Spleen (tissue), 11 donors: ENCODE data around the gene NPTX1. TPM values are rescaled to one million over a fixed set of nuclear protein-coding genes. Genes with fewer than 3 reads are reported as not detected.

Experiments
- DNase-seq: peaks from one replicate; pipeline ENCODE4 v3.0.0-alpha.2; 2020
- H3K27ac ChIP-seq, 8 donors: fragments of 200-600 bp; sonication (generic) in 7 of 8; 1 replicate in 4 of 8; 2 replicates in 4 of 8; pipeline versions ENCODE4 v1.5.0 to v1.8.0; 2016 to 2021; ENCODE audit warnings: inconsistent platforms in 4 of 8, mild to moderate bottlenecking in 4 of 8, moderate library complexity in 1 of 8
- H3K27me3 ChIP-seq, 7 donors: fragments of 200-600 bp; sonication (generic) in 6 of 7; replicated peaks in 1 of 7; 1 replicate in 4 of 7; 2 replicates in 3 of 7; pipeline versions ENCODE4 v1.5.0 to v1.8.0; 2016 to 2021; ENCODE audit warnings: inconsistent platforms in 3 of 7, mild to moderate bottlenecking in 1 of 7
- H3K36me3 ChIP-seq, 6 donors: fragments of 200-600 bp; sonication (generic) in 5 of 6; 1 replicate in 4 of 6; 2 replicates in 2 of 6; pipeline versions ENCODE4 v1.5.0 to v1.8.0; 2016 to 2021; ENCODE audit warnings: inconsistent platforms in 2 of 6
- H3K4me1 ChIP-seq, 6 donors: fragments of 200-600 bp; sonication (generic) in 5 of 6; 1 replicate in 3 of 6; 2 replicates in 3 of 6; pipeline versions ENCODE4 v1.5.0 to v1.8.0; 2016 to 2021; ENCODE audit warnings: inconsistent platforms in 3 of 6
- H3K4me3 ChIP-seq, 8 donors: fragments of 200-600 bp; sonication (generic) in 7 of 8; 1 replicate in 4 of 8; 2 replicates in 4 of 8; pipeline versions ENCODE4 v1.5.0 to v1.8.0; 2016 to 2021; ENCODE audit warnings: inconsistent platforms in 4 of 8, mild to moderate bottlenecking in 4 of 8, moderate library complexity in 2 of 8
- H3K9me3 ChIP-seq, 8 donors: fragments of 200-600 bp; sonication (generic) in 7 of 8; 1 replicate in 4 of 8; 2 replicates in 4 of 8; pipeline versions ENCODE4 v1.5.0 to v1.8.0; 2016 to 2021; ENCODE audit warnings: inconsistent platforms in 4 of 8
- POLR2A ChIP-seq, 3 donors: fragments of 450-650 bp; IDR thresholded peaks; one replicate each; pipeline ENCODE4 v1.5.1; 2017; ENCODE audit warnings: antibody characterized with exemption in 3 of 3, mild to moderate bottlenecking in 1 of 3
- POLR2AphosphoS5 ChIP-seq, 3 donors: sonication (generic); formaldehyde crosslinking; IDR thresholded peaks; one replicate each; pipeline ENCODE4 v1.5.1; 2017; ENCODE audit warnings: antibody characterized with exemption in 3 of 3
- WGBS, 5 donors: extraction: QIAGEN DNeasy Blood & Tissue Kit in 3 of 5; methylation state at CpG; one replicate each; pipeline versions ENCODE4 v1.1.5 to v1.1.7; 2013 to 2018; 5-methylcytosine and 5-hydroxymethylcytosine counted together
- intact Hi-C: fragments of 100-400 bp; cut with DNase I; formaldehyde crosslinking; loops from one replicate; pipeline ENCODE4 v1.15.0; 2023; ENCODE audit warnings: low total_unique reads
- polyA plus RNA-seq, 3 donors: library from polyadenylated mRNA; stranded (reverse); fragments of 200-250 nt; gene quantifications; one replicate each; pipeline ENCODE4 v1.2.1, GENCODE V29; 2013
- total RNA-seq, 7 donors: library from RNA; depleted of rRNA in 3 of 7; stranded (reverse); fragments of >200 nt in 3 of 7; fragmentation: NEBNext Ultra II Directional in 4 of 7; extraction: Animal tissue kit (Norgen Biotek cat#: 25700) in 4 of 7; gene quantifications; one replicate each; pipeline versions ENCODE4 v1.1.0 to v1.2.1, GENCODE V29; 2016 to 2021
- TF ChIP-seq, protein P1 (sequence below), 11 experiments: fragments of 200-600 bp in 7 of 11; fragments of 450-650 bp in 4 of 11; sonication (generic) in 4 of 11; IDR thresholded peaks in 8 of 11; conservative IDR thresholded peaks in 3 of 11; 1 replicate in 7 of 11; 2 replicates in 4 of 11; pipeline versions ENCODE4 v1.4.0 to v1.8.0; 2016 to 2021; ENCODE audit warnings: antibody characterized with exemption in 11 of 11, inconsistent platforms in 4 of 11, mild to moderate bottlenecking in 1 of 11
- donor health status: healthy with polysubstance abuse.
- donor health status: DM: no; HTN: no; CAD: no; lungs with moderate emphysema.
- donor health status: DM: no; HTN: no; CAD: no.
- donor health status: Bipolar disorder and iron deficiency.
- donor health status: healthy.
- donor health status: DM: no; HTN: no; CAD: no.
- donor health status: DM: yes; HTN: yes; CAD: no.

The NPTX1 gene
- total and polyA plus RNA-seq, 10 donors, result 0.04 to 14.0 (median 3.6) TPM

DNA sequence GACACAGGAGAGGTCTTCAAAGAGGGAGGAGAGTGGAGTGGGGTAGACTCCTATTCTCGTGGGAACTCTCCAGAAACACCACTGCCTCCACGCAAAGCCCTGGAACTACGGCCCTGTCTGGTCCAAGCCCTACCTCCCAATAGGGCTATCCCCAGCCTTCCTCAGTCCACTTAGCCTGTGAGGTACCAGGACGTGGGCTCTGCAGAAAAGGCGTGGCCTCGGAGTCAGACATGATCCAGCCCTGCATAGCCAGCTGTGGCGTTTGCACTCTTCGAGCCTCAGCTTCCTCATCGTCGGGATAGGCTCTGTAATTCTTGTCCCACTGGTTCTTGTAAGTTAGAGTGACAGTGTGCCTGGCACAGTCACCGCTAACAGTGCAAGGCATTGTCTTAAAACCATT, 47.6 kb downstream of the NPTX1 start:
- peaks cover 0 to 29% (median 3%) of the 10 kb centered on the region in 6 donors for H3K36me3 ChIP-seq
- H3K4me3 ChIP-seq, result no peak overlapping the region
- peak; percentile 49 for DNase-seq
- WGBS, 5 donors, result 87 to 93% (median 90%) methylated on average over 11 of the region's 11 CpGs
- no peaks in the 10 kb centered on the region for H3K27me3 ChIP-seq
- intact Hi-C loops, result loop anchor here (5.0 to 10.0 kb wide), 2 partner anchors 146 to 549 kb away; no protein-coding TSS in a partner anchor
- H3K27ac ChIP-seq, result no peak overlapping the region
- H3K4me1 ChIP-seq, result peaks cover 7 to 46% (median 27%) of the 10 kb centered on the region in 6 donors
- TF ChIP-seq POLR2AphosphoS5 (IDR thresholded peaks at IDR 0.05), result no peak
- H3K9me3 ChIP-seq, result no peaks in the 10 kb centered on the region

DNA sequence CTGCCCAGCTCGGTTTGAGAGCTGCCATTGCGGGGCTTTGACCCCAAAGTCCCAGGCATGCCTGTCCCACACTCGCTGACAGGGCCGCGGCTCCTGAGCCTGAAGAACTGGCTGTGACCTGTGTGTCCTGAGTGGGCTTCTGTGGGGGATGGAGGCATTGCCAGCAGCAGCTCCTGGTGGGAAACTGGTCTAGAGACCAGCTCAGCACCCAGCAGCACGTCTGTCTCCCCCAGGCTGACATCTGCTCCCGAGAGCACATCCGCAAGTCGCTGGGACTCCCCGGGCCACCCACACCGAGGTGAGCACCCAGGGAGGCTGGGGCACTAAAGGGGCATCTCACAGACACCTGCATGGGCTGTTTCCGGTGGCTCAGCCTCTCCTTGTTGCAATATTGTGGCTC, 48.0 kb downstream of the NPTX1 start:
- H3K36me3 ChIP-seq, result peaks cover 0 to 29% (median 3%) of the 10 kb centered on the region in 6 donors
- no peaks in the 10 kb centered on the region for H3K9me3 ChIP-seq
- no peaks in the 10 kb centered on the region for H3K27me3 ChIP-seq
- intact Hi-C loops, result loop anchor here (5.0 to 10.0 kb wide), 2 partner anchors 146 to 549 kb away; no protein-coding TSS in a partner anchor
- H3K4me3 ChIP-seq, result no peak overlapping the region
- DNase-seq, result peak; percentile 72
- WGBS, 5 donors, result 89 to 100% (median 90%) methylated on average over 2 to 12 of the region's 12 CpGs
- H3K27ac ChIP-seq, result no peak overlapping the region
- no peak for TF ChIP-seq POLR2AphosphoS5 (IDR thresholded peaks at IDR 0.05)
- TF ChIP-seq POLR2A (IDR thresholded peaks at IDR 0.05), result no peak
- TF ChIP-seq, protein P1, sequence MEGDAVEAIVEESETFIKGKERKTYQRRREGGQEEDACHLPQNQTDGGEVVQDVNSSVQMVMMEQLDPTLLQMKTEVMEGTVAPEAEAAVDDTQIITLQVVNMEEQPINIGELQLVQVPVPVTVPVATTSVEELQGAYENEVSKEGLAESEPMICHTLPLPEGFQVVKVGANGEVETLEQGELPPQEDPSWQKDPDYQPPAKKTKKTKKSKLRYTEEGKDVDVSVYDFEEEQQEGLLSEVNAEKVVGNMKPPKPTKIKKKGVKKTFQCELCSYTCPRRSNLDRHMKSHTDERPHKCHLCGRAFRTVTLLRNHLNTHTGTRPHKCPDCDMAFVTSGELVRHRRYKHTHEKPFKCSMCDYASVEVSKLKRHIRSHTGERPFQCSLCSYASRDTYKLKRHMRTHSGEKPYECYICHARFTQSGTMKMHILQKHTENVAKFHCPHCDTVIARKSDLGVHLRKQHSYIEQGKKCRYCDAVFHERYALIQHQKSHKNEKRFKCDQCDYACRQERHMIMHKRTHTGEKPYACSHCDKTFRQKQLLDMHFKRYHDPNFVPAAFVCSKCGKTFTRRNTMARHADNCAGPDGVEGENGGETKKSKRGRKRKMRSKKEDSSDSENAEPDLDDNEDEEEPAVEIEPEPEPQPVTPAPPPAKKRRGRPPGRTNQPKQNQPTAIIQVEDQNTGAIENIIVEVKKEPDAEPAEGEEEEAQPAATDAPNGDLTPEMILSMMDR (IDR thresholded peaks at IDR 0.05 in 8 of 11, conservative IDR thresholded peaks at IDR 0.05 in 3 of 11), result no peak
- H3K4me1 ChIP-seq, result peaks cover 7 to 51% (median 29%) of the 10 kb centered on the region in 6 donors

DNA sequence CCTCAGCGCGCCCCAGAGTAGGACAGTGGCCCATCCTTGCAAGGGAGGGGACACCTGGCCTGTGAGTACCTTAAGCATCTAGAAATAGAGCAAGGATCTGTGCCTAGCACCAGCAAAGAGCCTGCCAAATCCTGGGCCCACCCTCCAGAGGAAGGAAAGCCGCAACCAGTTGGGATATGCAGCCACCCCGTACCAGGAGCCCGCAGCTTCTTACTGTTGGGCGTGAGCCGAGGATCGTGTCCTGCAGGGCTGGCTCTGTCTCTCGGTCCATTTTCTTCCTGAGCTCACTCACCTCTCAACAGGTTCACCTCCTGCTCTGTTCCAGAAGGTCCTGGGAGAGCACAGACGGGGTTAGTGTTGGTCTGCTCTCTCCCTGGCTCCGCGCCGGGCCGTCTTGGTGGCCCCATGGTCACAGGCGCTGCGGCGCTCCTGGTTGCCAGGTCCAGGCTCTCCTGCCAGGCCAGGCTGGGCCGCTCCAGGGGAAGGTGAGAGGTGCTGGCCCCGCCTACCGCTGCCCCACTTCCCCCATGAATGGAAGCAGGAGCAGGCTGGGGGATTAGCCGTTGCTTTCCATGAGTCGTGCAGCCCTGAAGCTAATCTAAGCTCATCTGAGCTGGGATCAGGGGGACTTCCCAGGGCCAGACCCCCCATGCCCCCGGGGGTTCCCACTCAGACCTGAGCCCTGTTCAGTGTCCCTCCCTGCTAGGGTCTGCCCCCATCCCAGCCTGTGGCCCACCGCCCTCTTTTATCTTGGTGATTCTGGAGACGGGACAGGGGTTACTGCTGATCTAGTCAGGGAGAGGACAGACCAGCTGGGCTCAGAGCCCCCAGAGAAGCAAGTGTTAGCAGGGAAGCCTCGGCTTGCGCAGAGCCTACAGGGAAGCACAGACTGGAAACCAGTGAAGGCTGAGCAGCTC, 48.8 kb downstream of the NPTX1 start:
- WGBS, 5 donors, result 86 to 91% (median 89%) methylated on average over 21 to 27 of the region's 27 CpGs

DNA sequence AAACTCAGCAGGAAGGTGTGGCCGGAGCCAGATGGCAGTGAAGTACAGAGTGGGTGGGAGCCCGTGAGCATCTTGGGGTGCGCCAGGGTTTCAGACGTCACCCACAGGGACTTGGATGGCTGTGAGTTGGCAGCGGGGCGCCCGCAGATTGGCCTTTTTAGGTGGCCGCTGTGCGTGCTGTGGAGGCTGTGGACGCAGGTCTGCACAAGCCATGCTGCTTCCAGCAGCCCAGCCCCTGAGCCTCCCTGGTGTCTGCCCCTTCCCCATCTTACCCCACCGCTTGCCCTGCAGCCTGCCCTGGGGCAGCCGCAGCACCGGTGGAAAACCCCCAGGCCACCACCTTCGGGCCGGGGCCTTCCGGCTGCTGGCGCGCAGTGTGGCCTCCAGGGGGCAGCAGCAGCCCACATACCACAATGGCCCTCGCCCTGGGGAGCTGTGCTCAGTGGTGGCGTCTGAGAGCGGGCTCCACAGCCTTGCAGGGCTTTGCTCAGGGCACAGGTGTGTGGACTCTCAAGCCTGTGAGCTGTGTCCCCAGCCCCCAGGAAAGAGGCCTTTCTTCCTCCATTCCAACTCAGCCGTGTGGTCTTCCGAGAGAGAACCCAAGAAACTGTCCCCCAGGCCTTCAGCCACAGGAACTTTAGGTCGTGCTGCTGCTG, 49.6 kb downstream of the NPTX1 start:
- peak; percentile 95 for DNase-seq
- H3K4me1 ChIP-seq, result peaks cover 7 to 58% (median 31%) of the 10 kb centered on the region in 6 donors
- H3K27ac ChIP-seq, result no peak overlapping the region
- no peak for TF ChIP-seq POLR2A (IDR thresholded peaks at IDR 0.05)
- peak; percentile 60 to 79 (median 69) for TF ChIP-seq POLR2AphosphoS5 (IDR thresholded peaks at IDR 0.05)
- TF ChIP-seq, protein P1 (IDR thresholded peaks at IDR 0.05 in 8 of 11, conservative IDR thresholded peaks at IDR 0.05 in 3 of 11), result peak; percentile 97 to 100 (median 99)
- H3K4me3 ChIP-seq, result no peak overlapping the region
- H3K9me3 ChIP-seq, result no peaks in the 10 kb centered on the region
- H3K36me3 ChIP-seq, result peaks cover 0 to 29% (median 3%) of the 10 kb centered on the region in 6 donors
- intact Hi-C loops, result loop anchor here (5.0 to 10.0 kb wide), 2 partner anchors 148 to 551 kb away; no protein-coding TSS in a partner anchor
- H3K27me3 ChIP-seq, result no peaks in the 10 kb centered on the region
- 35 to 43% (median 40%) methylated on average over 21 to 24 of the region's 24 CpGs for WGBS, 5 donors

More for the DNA sequence above, 48.8 kb downstream of the NPTX1 start:
- Histone ChIP-seq H3K9me3 (no peaks in the 10 kb centered on the region), H3K4me3 (no peak overlapping the region), H3K4me1 (peaks cover 7 to 54% (median 31%) of the 10 kb centered on the region in 6 donors), H3K27me3 (no peaks in the 10 kb centered on the region), H3K36me3 (peaks cover 0 to 29% (median 3%) of the 10 kb centered on the region in 6 donors), H3K27ac (no peak overlapping the region)
- DNase-seq, result peak; percentile 76
- TF ChIP-seq POLR2A (IDR thresholded peaks at IDR 0.05) (no peak), POLR2AphosphoS5 (IDR thresholded peaks at IDR 0.05) (peak in 1 of 3 donors; percentile 20)
- TF ChIP-seq, protein P1 (IDR thresholded peaks at IDR 0.05 in 8 of 11, conservative IDR thresholded peaks at IDR 0.05 in 3 of 11), result no peak
- intact Hi-C loops, result loop anchor here (5.0 to 10.0 kb wide), 2 partner anchors 147 to 550 kb away; no protein-coding TSS in a partner anchor
